Measurements from ENCODE around the gene NACC2. TPM values are rescaled to one million over a fixed set of nuclear protein-coding genes. Genes with fewer than 3 reads are reported as not detected.

NACC2 gene
- total RNA-seq, 1 experiment from 2014 or later: 22.0 TPM

GRCh38 chr9:136099542-136099941 is 4.5 kb upstream of the NACC2 start:
- Mint-ChIP-seq H3K4me1 (ENCODE audit: low read depth, unreplicated experiment) (peaks cover 5% of the 10 kb centered on the region), H3K36me3 (ENCODE audit: insufficient read depth, unreplicated experiment) (no peaks in the 10 kb centered on the region), H3K27ac (ENCODE audit: unreplicated experiment) (no peak overlapping the region), H3K27me3 (ENCODE audit: insufficient read depth, unreplicated experiment) (no peaks in the 10 kb centered on the region), H3K4me3 (ENCODE audit: unreplicated experiment) (no peak overlapping the region), H3K9me3 (ENCODE audit: unreplicated experiment) (no peaks in the 10 kb centered on the region)
- intact Hi-C loops (cut with micrococcal nuclease; ENCODE audit: unreplicated experiment): no loop called here
- no peak for DNase-seq
- no peak overlapping the region for H3K4me3 ChIP-seq (ENCODE audit: low read depth, low read length)
- H3K9me3 ChIP-seq: no peaks in the 10 kb centered on the region
- H3K27me3 ChIP-seq (replicated peaks; ENCODE audit: control insufficient read depth, insufficient read depth, low read length): no peaks in the 10 kb centered on the region
- CTCF ChIA-PET: no interaction called here
- TF ChIP-seq CTCF (IDR thresholded peaks at IDR 0.05; ENCODE audit: insufficient read depth in 1 of 2, low read depth in 1 of 2, low read length in 1 of 2, severe bottlenecking in 1 of 2, unreplicated experiment in 1 of 2): no peak
- no TSS peak for BruUV-seq (replicated peaks)
- peaks cover 9% of the 10 kb centered on the region; the same call in 1 of the 2 replicates for H3K4me1 ChIP-seq
- no peaks in the 10 kb centered on the region for H3K36me3 ChIP-seq (ENCODE audit: control insufficient read depth, insufficient read depth, low read length)
- POLR2A ChIA-PET: no interaction called here

- peaks cover 5% of the 10 kb centered on the region for H3K4me1 Mint-ChIP-seq (ENCODE audit: low read depth, unreplicated experiment)
- H3K36me3 Mint-ChIP-seq (ENCODE audit: insufficient read depth, unreplicated experiment): no peaks in the 10 kb centered on the region
- ChIA-PET POLR2A (no interaction called here), CTCF (no interaction called here)
- no peak overlapping the region for H3K27ac Mint-ChIP-seq (ENCODE audit: unreplicated experiment)
- DNase-seq: no peak
- no peaks in the 10 kb centered on the region for H3K36me3 ChIP-seq (ENCODE audit: control insufficient read depth, insufficient read depth, low read length)
- H3K27me3 ChIP-seq (replicated peaks; ENCODE audit: control insufficient read depth, insufficient read depth, low read length): no peaks in the 10 kb centered on the region
- intact Hi-C loops (cut with micrococcal nuclease; ENCODE audit: unreplicated experiment): no loop called here
- H3K9me3 ChIP-seq: no peaks in the 10 kb centered on the region
- H3K4me3 Mint-ChIP-seq (ENCODE audit: unreplicated experiment): no peak overlapping the region
- TF ChIP-seq CTCF (IDR thresholded peaks at IDR 0.05; ENCODE audit: insufficient read depth in 1 of 2, low read depth in 1 of 2, low read length in 1 of 2, severe bottlenecking in 1 of 2, unreplicated experiment in 1 of 2): no peak
- no peaks in the 10 kb centered on the region for H3K27me3 Mint-ChIP-seq (ENCODE audit: insufficient read depth, unreplicated experiment)
- H3K4me1 ChIP-seq: peaks cover 11% of the 10 kb centered on the region
- H3K9me3 Mint-ChIP-seq (ENCODE audit: unreplicated experiment): no peaks in the 10 kb centered on the region
- no TSS peak for BruUV-seq (replicated peaks)
- H3K4me3 ChIP-seq (ENCODE audit: low read depth, low read length): no peak overlapping the region
These were observed 3.8 kb upstream of the NACC2 start for GRCh38 chr9:136098844-136099243.

GRCh38 chr9:136098210-136098609 is 3.1 kb upstream of the NACC2 start:
- DNase-seq: no peak
- no peak overlapping the region for H3K27ac Mint-ChIP-seq (ENCODE audit: unreplicated experiment)
- BruUV-seq (replicated peaks): no TSS peak
- Histone ChIP-seq H3K4me1 (peaks cover 18% of the 10 kb centered on the region), H3K4me3 (ENCODE audit: low read depth, low read length) (no peak overlapping the region), H3K9me3 (no peaks in the 10 kb centered on the region), H3K27me3 (replicated peaks; ENCODE audit: control insufficient read depth, insufficient read depth, low read length) (no peaks in the 10 kb centered on the region), H3K36me3 (ENCODE audit: control insufficient read depth, insufficient read depth, low read length) (no peaks in the 10 kb centered on the region)
- H3K4me3 Mint-ChIP-seq (ENCODE audit: unreplicated experiment): no peak overlapping the region
- TF ChIP-seq CTCF (IDR thresholded peaks at IDR 0.05; ENCODE audit: insufficient read depth in 1 of 2, low read depth in 1 of 2, low read length in 1 of 2, severe bottlenecking in 1 of 2, unreplicated experiment in 1 of 2): no peak
- ChIA-PET CTCF (no interaction called here), POLR2A (no interaction called here)
- peaks cover 5% of the 10 kb centered on the region for H3K4me1 Mint-ChIP-seq (ENCODE audit: low read depth, unreplicated experiment)
- H3K36me3 Mint-ChIP-seq (ENCODE audit: insufficient read depth, unreplicated experiment): no peaks in the 10 kb centered on the region
- intact Hi-C loops (cut with micrococcal nuclease; ENCODE audit: unreplicated experiment): no loop called here
- H3K9me3 Mint-ChIP-seq (ENCODE audit: unreplicated experiment): no peaks in the 10 kb centered on the region
- H3K27me3 Mint-ChIP-seq (ENCODE audit: insufficient read depth, unreplicated experiment): no peaks in the 10 kb centered on the region

Measured in Caco-2 (cell line).